Gastrocnemius medialis (tissue), 4 donors: ENCODE data around the gene DNAI4.

ENCODE experiments used
- CTCF ChIP-seq, 5 experiments: fragments of 450-650 bp in 3 of 5; fragments of 200-600 bp in 2 of 5; sonication (generic) in 2 of 5; IDR thresholded peaks in 4 of 5; conservative IDR thresholded peaks in 1 of 5; 1 replicate in 4 of 5; 2 replicates in 1 of 5; pipeline ENCODE4 v1.5.1; 2016 to 2019; ENCODE audit warnings: antibody characterized with exemption in 5 of 5, mild to moderate bottlenecking in 3 of 5, moderate library complexity in 3 of 5
- POLR2A ChIP-seq, 2 donors: fragments of 450-650 bp; IDR thresholded peaks; one replicate each; pipeline ENCODE4 v1.6.1; 2017; ENCODE audit warnings: antibody characterized with exemption in 2 of 2, mild to moderate bottlenecking in 2 of 2, moderate library complexity in 2 of 2

DNA sequence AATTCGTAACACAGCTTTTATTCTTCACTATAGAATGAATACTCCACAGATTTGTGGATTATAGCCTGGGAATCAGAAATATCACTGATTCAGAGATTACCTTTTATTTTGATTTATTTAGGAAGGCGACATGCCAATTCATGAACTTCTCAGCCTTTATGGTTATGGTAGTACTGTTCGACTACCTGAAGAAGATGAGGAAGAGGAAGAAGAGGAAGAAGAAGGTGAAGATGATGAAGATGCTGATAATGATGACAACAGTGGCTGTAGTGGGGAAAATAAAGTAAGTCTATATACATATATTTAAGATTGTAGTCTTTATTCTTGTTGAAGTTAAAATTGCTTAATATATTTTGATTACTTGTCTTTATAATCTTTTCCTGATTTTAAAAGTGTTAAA lies 33.3 kb upstream of the DNAI4 start:
- TF ChIP-seq CTCF (IDR thresholded peaks at IDR 0.05 in 4 of 5, conservative IDR thresholded peaks at IDR 0.05 in 1 of 5) (no peak), POLR2A (IDR thresholded peaks at IDR 0.05) (no peak)
